CD4-positive, alpha-beta memory T cell (primary cell): ENCODE measurements around the gene OBSL1. TPM values are rescaled to one million over a fixed set of nuclear protein-coding genes. Genes with fewer than 3 reads are reported as not detected.

Source experiments
- CTCF ChIA-PET: fragments of 350-600 bp; sonication (Branson Sonifier 250); formaldehyde crosslinking; loops from one replicate; lab custom pipeline; 2021; ENCODE audit warnings: inconsistent platforms; ENCODE audit not compliant: partially characterized antibody; lab: Charles Lee
- POLR2A ChIA-PET: fragments of 350-600 bp; sonication (Branson Sonifier 250); formaldehyde crosslinking; loops from one replicate; lab custom pipeline; 2021; ENCODE audit not compliant: partially characterized antibody; lab: Charles Lee
- DNase-seq, 5 donors: peaks; one replicate each; pipeline versions ENCODE4 v3.0.0 to v3.0.0-alpha.2; 2020 to 2022; ENCODE audit warnings: mixed read lengths in 1 of 5
- H3K27ac ChIP-seq: one replicate; pipeline ENCODE4 v1.7.0; 2013; ENCODE audit warnings: low read depth, low read length
- H3K27me3 ChIP-seq: 2 replicates; pipeline ENCODE4 v1.7.0; 2013; ENCODE audit warnings: mild to moderate bottlenecking, low read length, moderate library complexity; ENCODE audit not compliant: insufficient read depth
- H3K36me3 ChIP-seq: 2 replicates; pipeline ENCODE4 v1.7.0; 2013; ENCODE audit warnings: mild to moderate bottlenecking, low read length, moderate library complexity; ENCODE audit not compliant: insufficient read depth
- H3K4me1 ChIP-seq: 2 replicates; pipeline ENCODE4 v1.7.0; 2013; ENCODE audit warnings: mild to moderate bottlenecking, low read length, moderate library complexity; ENCODE audit not compliant: insufficient read depth
- H3K4me3 ChIP-seq, 2 donors: one replicate each; pipeline ENCODE4 v1.7.0; 2013; ENCODE audit warnings: low read length in 2 of 2, mild to moderate bottlenecking in 1 of 2
- H3K9me3 ChIP-seq, 2 donors: one replicate each; pipeline ENCODE4 v1.7.0; 2013; ENCODE audit warnings: low read length in 2 of 2, control low read depth in 1 of 2; ENCODE audit not compliant: control insufficient read depth in 1 of 2
- H3K27ac Mint-ChIP-seq, 7 donors: one replicate each; pipeline ENCODE4 v1.8.0; 2020 to 2021; ENCODE audit warnings: mixed read lengths in 7 of 7, mild to moderate bottlenecking in 6 of 7, inconsistent platforms in 3 of 7, moderate library complexity in 3 of 7
- H3K27me3 Mint-ChIP-seq, 2 donors: one replicate each; pipeline ENCODE4 v1.8.0; 2020 to 2021; ENCODE audit warnings: mixed read lengths in 2 of 2
- H3K36me3 Mint-ChIP-seq, 2 donors: one replicate each; pipeline ENCODE4 v1.8.0; 2020 to 2021; ENCODE audit warnings: mixed read lengths in 2 of 2, inconsistent platforms in 1 of 2, mild to moderate bottlenecking in 1 of 2
- H3K4me1 Mint-ChIP-seq, 4 donors: one replicate each; pipeline ENCODE4 v1.8.0; 2020 to 2021; ENCODE audit warnings: mixed read lengths in 4 of 4, mild to moderate bottlenecking in 1 of 4
- H3K4me3 Mint-ChIP-seq, 8 donors: one replicate each; pipeline ENCODE4 v1.8.0; 2020 to 2021; ENCODE audit warnings: mixed read lengths in 8 of 8, mild to moderate bottlenecking in 7 of 8, moderate library complexity in 6 of 8, inconsistent platforms in 3 of 8
- H3K9me3 Mint-ChIP-seq, 8 donors: one replicate each; pipeline ENCODE4 v1.8.0; 2020 to 2021; ENCODE audit warnings: mixed read lengths in 8 of 8, mild to moderate bottlenecking in 5 of 8, inconsistent platforms in 3 of 8, moderate library complexity in 1 of 8
- intact Hi-C: fragments of 100-400 bp; cut with micrococcal nuclease; formaldehyde crosslinking; loops from one replicate; pipeline ENCODE4 v1.15.1; 2023
- polyA plus RNA-seq, 2 donors: library from polyadenylated mRNA; unstranded; fragments of 300-500 nt; fragmentation: Illumina TruSeq; gene quantifications; one replicate each; pipeline ENCODE4 v1.2.3, GENCODE V29; 2021
- total RNA-seq, 2 experiments: library from RNA; stranded (reverse); gene quantifications; one replicate each; pipeline ENCODE4 v1.2.3, GENCODE V29; 2021

OBSL1 gene
- total and polyA plus RNA-seq, 4 experiments from 2014 or later, result 0.09 TPM; not detected in 3

- H3K4me1 ChIP-seq, result peaks cover 3% of the 10 kb centered on the region
- peak overlapping the region in 1 of 2 donors; percentile 9 for H3K4me3 ChIP-seq
- no peak for DNase-seq
- Mint-ChIP-seq H3K9me3 (no peaks in the 10 kb centered on the region), H3K27ac (no peak overlapping the region), H3K4me1 (peaks cover 0 to 3% (median 0%) of the 10 kb centered on the region in 4 donors), H3K4me3 (peak overlapping the region in 5 of 8 donors; percentile 27 to 63 (median 44)), H3K27me3 (peaks cover 24 to 42% of the 10 kb centered on the region in 2 donors), H3K36me3 (no peaks in the 10 kb centered on the region)
- peaks cover 15% of the 10 kb centered on the region for H3K27me3 ChIP-seq
- no peaks in the 10 kb centered on the region for H3K36me3 ChIP-seq
- ChIA-PET POLR2A (interaction anchor here (0.7 to 1.1 kb wide), 3 partner anchors 19 to 27 kb away, joined by 3 to 4 read pairs (median 3); partner anchors contain the start of genes CHPF and STK11IP), CTCF (interaction anchor here (1.5 to 3.9 kb wide), 2 partner anchors 8 to 10 kb away, joined by 5 to 19 read pairs; no protein-coding TSS in a partner anchor)
- intact Hi-C loops, result no loop called here
- no peaks in the 10 kb centered on the region for H3K9me3 ChIP-seq
- no peak overlapping the region for H3K27ac ChIP-seq
Measured at GRCh38 chr2:219570194-219570923, 980 bp downstream of the OBSL1 start.

- no peak overlapping the region for H3K27ac Mint-ChIP-seq
- H3K4me3 Mint-ChIP-seq, result peak overlapping the region in 5 of 8 donors; percentile 32 to 54 (median 44)
- intact Hi-C loops, result no loop called here
- Histone ChIP-seq H3K27me3 (peaks cover 15% of the 10 kb centered on the region), H3K27ac (no peak overlapping the region), H3K36me3 (no peaks in the 10 kb centered on the region), H3K9me3 (no peaks in the 10 kb centered on the region), H3K4me1 (peaks cover 3% of the 10 kb centered on the region), H3K4me3 (no peak overlapping the region)
- H3K9me3 Mint-ChIP-seq, result no peaks in the 10 kb centered on the region
- ChIA-PET POLR2A (no interaction called here), CTCF (no interaction called here)
- peaks cover 0 to 3% (median 0%) of the 10 kb centered on the region in 4 donors for H3K4me1 Mint-ChIP-seq
- H3K27me3 Mint-ChIP-seq, result peaks cover 22 to 36% of the 10 kb centered on the region in 2 donors
- no peaks in the 10 kb centered on the region for H3K36me3 Mint-ChIP-seq
- no peak for DNase-seq
Measured at GRCh38 chr2:219569635-219570034, 1.7 kb downstream of the OBSL1 start.

GRCh38 chr2:219569041-219569440 lies 2.3 kb downstream of the OBSL1 start:
- no peaks in the 10 kb centered on the region for H3K9me3 Mint-ChIP-seq
- peaks cover 24 to 40% of the 10 kb centered on the region in 2 donors for H3K27me3 Mint-ChIP-seq
- no peak for DNase-seq
- CTCF ChIA-PET, result interaction anchor here (0.8 kb wide), 1 partner anchor 9 kb away, joined by 4 read pairs; no protein-coding TSS in a partner anchor
- Histone ChIP-seq H3K4me1 (peaks cover 3% of the 10 kb centered on the region), H3K27ac (no peak overlapping the region), H3K4me3 (no peak overlapping the region), H3K9me3 (no peaks in the 10 kb centered on the region), H3K36me3 (no peaks in the 10 kb centered on the region), H3K27me3 (peaks cover 15% of the 10 kb centered on the region)
- H3K27ac Mint-ChIP-seq, result no peak overlapping the region
- intact Hi-C loops, result no loop called here
- H3K4me3 Mint-ChIP-seq, result peak overlapping the region in 3 of 8 donors; percentile 5 to 35 (median 26)
- peaks cover 0 to 3% (median under 1%) of the 10 kb centered on the region in 4 donors for H3K4me1 Mint-ChIP-seq
- POLR2A ChIA-PET, result interaction anchor here (0.7 kb wide), 1 partner anchor 113 kb away, joined by 3 read pairs; no protein-coding TSS in a partner anchor
- H3K36me3 Mint-ChIP-seq, result no peaks in the 10 kb centered on the region

- Mint-ChIP-seq H3K27ac (no peak overlapping the region), H3K4me3 (no peak overlapping the region), H3K9me3 (no peaks in the 10 kb centered on the region), H3K27me3 (peaks cover 24 to 42% of the 10 kb centered on the region in 2 donors), H3K4me1 (peaks cover 0 to 3% (median under 1%) of the 10 kb centered on the region in 4 donors), H3K36me3 (no peaks in the 10 kb centered on the region)
- H3K4me1 ChIP-seq, result peaks cover 3% of the 10 kb centered on the region
- intact Hi-C loops, result no loop called here
- H3K36me3 ChIP-seq, result no peaks in the 10 kb centered on the region
- no peak for DNase-seq
- H3K4me3 ChIP-seq, result no peak overlapping the region
- POLR2A ChIA-PET, result no interaction called here
- no peak overlapping the region for H3K27ac ChIP-seq
- H3K9me3 ChIP-seq, result no peaks in the 10 kb centered on the region
- H3K27me3 ChIP-seq, result peaks cover 15% of the 10 kb centered on the region
- CTCF ChIA-PET, result no interaction called here
Measured at GRCh38 chr2:219567791-219568361, 3.5 kb downstream of the OBSL1 start.

- peaks cover 26 to 40% of the 10 kb centered on the region in 2 donors for H3K27me3 Mint-ChIP-seq
- peaks cover 8% of the 10 kb centered on the region for H3K27me3 ChIP-seq
- H3K36me3 ChIP-seq, result no peaks in the 10 kb centered on the region
Measured at GRCh38 chr2:219567131-219567530, 4.2 kb downstream of the OBSL1 start.

GRCh38 chr2:219566640-219567039 lies 4.7 kb downstream of the OBSL1 start:
- peaks cover 3% of the 10 kb centered on the region for H3K4me1 ChIP-seq
- ChIA-PET CTCF (interaction anchor here (0.9 kb wide), 1 partner anchor 10 kb away, joined by 3 read pairs; no protein-coding TSS in a partner anchor), POLR2A (no interaction called here)
- H3K9me3 Mint-ChIP-seq, result no peaks in the 10 kb centered on the region
- intact Hi-C loops, result no loop called here
- peaks cover 0 to 2% (median 0%) of the 10 kb centered on the region in 4 donors for H3K4me1 Mint-ChIP-seq
- H3K27ac ChIP-seq, result no peak overlapping the region
- no peaks in the 10 kb centered on the region for H3K36me3 ChIP-seq
- no peak for DNase-seq
- H3K27me3 ChIP-seq, result peaks cover 3% of the 10 kb centered on the region
- no peak overlapping the region for H3K4me3 ChIP-seq
- no peak overlapping the region for H3K4me3 Mint-ChIP-seq
- peaks cover 22 to 35% of the 10 kb centered on the region in 2 donors for H3K27me3 Mint-ChIP-seq
- H3K27ac Mint-ChIP-seq, result no peak overlapping the region
- H3K9me3 ChIP-seq, result no peaks in the 10 kb centered on the region
- no peaks in the 10 kb centered on the region for H3K36me3 Mint-ChIP-seq

More at GRCh38 chr2:219567131-219567530, 4.2 kb downstream of the OBSL1 start:
- no peak overlapping the region for H3K27ac ChIP-seq
- POLR2A ChIA-PET, result no interaction called here
- H3K4me3 Mint-ChIP-seq, result no peak overlapping the region
- intact Hi-C loops, result no loop called here
- H3K36me3 Mint-ChIP-seq, result no peaks in the 10 kb centered on the region
- peaks cover 3% of the 10 kb centered on the region for H3K4me1 ChIP-seq
- H3K4me1 Mint-ChIP-seq, result peaks cover 0 to 3% (median under 1%) of the 10 kb centered on the region in 4 donors
- no peak overlapping the region for H3K27ac Mint-ChIP-seq
- H3K9me3 ChIP-seq, result no peaks in the 10 kb centered on the region
- no peak overlapping the region for H3K4me3 ChIP-seq
- no peaks in the 10 kb centered on the region for H3K9me3 Mint-ChIP-seq
- peak in 1 of 5 donors; percentile 9 for DNase-seq
- CTCF ChIA-PET, result no interaction called here
